Occipital lobe (tissue), 2 donors: ENCODE data around the gene EZH1. TPM values are rescaled to one million over a fixed set of nuclear protein-coding genes. Genes with fewer than 3 reads are reported as not detected.

Experiments
- DNase-seq: peaks from one replicate; lab custom pipeline; 2025; lab: John Stamatoyannopoulos, UW
- total RNA-seq: library from RNA; depleted of rRNA; stranded (reverse); fragments of >200 nt; gene quantifications from one replicate; pipeline ENCODE4 v1.2.3, GENCODE V29; 2014

EZH1 gene
- total RNA-seq, 1 donor from 2014 or later: 23.2 TPM

DNA sequence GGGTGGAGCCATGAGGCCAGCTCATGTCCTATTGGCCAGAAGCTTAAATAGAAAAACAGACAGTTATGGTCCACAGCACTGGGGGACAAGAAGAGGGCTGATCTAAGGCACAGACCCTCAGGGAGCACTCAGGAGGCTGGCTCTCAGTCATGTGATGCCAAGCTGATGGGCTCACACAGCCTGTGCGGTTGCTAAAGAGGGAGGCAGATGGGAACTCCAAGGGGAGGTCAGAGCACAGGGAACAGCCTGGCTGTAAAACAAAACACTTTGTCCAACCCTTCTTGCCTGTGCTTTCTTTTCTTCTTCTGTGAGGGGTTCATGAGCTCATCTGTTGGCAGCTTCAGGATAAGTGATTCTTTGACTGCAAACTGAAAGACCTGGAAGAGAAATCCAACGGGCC lies 35.3 kb downstream of the EZH1 start:
- DNase-seq: no peak

DNA sequence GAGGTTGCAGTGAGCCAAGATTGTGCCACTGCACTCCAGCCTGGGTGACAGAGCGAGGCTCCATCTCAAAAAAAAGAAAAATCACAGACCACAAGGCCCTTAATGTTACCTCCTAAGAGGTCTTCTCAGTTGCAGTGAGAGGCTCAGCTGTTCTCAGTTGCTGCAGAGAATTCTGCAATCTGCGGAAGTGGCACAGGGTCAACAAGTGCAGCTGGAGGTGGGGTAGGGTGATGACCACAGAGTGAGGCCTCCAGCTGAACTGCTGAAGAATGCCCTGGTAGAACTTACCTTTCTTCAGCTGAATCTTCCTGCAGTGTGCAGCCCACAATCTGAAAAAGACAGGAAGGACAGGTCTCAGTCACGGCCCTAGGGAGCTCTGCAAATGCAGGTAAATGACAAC lies 36.3 kb downstream of the EZH1 start:
- DNase-seq: no peak

DNA sequence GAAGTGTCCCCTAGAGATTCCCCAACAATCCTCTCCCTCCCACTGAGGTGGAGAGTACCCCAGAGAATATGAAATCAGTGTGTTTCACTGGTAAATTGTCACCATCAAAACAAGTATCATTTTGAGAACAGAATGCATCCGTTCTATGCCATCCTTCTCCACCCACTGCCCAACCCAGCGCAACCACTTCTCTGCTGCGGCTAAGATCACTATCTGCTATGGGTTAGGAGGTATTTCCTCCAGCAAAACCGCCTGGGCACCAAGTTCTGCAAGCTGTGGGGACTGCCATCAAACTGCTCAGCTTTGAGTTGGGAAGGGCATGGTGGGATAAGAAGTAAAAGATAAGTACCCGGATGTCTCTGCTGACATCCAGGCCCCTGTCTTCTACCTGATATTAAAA lies 38.1 kb downstream of the EZH1 start:
- no peak for DNase-seq

DNA sequence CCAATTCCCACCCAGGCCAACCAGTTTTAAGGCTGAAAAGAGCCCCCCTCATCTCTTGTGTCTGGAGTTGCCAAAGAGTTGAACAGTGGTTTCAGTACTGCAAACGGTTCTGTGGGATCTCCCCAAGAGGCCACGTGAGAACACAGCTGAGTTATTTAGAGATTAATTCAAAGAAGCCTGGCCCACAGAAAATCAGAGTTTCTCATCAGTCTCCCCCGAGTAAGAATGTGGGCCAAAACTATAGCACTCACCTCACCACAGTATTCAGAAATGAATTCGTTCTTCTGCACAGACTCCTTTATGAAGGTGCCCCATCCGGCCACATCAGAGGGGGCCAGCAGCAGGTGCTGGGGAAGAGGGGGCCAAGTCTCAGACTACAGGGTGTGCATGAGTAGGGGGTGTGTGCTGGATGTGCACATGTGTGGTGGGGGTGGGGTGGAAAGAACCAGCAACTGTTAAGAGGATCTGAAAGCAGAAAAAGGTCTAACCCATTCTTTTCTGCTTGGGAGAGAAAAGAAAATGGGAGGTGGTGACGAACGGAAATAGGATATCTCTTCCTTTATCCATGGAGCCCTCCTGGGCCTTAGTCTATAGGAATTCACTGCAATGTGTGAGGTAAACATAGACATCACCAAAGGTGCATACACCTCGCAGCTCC lies 39.9 kb downstream of the EZH1 start:
- DNase-seq: no peak

DNA sequence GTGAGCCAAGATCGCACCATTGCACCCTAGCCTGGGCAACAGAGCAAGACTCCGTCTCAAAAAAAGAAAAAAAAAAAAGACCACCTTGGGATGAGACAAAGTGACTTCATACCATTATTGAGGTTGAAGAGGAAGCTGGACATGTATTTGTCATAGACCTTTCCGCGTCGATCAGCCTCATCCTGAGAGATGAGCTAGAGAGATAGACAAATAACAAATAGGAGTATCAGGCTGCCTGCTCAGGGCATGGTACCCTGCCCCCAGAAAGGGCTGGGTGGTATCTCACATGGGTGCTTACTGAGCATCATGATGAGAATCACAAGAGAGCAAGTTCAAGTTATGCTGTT lies 40.4 kb downstream of the EZH1 start:
- no peak for DNase-seq

DNA sequence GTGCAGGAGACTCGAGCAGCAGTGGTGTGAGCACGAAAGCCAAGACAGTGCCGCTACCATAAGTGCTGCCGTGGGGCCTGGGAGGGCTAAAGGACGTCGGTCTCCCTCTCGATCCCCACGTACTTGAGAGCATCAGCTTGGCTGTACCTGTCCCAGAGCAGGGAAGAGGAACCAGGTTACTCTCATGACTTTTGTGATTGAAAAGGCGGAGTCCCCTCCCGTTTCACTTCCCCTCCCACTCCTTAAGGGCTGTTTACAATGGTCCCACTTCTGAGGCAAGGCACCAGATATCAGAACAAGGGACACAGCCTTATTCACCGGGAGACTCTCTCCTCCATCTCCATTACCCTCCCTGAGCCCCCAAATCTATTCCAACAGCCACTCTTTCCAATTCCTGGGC lies 42.4 kb downstream of the EZH1 start:
- no peak for DNase-seq

DNA sequence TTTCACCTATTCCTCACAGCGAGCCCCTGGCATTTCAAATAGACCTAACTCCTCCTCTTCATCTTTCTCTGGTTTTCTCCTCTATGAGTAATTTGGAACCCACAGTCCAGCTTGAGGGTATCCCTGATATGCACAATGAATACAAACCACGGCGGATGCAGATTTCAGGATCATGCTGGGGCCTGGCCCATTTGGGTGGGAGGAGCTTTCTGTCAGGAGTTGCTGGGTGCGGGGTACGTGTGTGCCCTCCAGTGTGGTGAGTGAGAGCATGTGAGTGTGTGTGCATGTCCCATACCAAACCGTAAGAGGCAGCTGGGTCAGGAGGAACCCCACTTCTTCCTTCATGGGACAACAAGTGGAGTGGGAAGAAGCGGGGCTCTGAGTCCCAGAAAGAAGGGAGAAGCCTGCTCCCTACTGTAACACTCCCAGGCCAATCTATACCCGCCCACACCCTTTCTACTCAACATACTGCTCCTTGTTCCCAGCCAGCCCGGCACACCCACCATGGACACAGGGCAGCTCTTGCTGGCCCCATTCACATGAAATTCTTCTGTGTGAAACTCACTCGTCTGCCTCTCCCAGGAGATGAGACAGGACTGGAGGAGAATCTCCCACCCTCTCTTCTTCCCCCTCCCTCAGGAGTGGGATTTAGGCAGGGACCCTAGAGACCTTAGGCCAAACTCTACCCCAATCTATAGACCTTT lies 44.1 kb downstream of the EZH1 start:
- no peak for DNase-seq

DNA sequence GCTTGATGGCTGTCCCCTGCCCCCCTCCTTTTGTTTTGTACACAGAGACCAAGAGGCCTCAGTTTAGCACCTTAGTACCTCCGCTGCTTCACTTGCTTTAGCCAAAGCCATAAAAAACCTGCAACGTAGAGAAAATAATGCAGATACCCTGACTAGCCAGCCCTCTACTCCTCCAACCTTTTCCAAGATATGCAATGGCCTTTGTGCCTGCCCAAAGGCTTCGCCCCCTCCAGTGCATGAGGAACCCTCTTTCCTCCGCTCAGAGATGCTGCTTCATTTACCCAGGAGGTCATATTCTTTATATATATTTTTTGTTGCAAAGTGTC lies 45.5 kb downstream of the EZH1 start:
- DNase-seq: no peak

DNA sequence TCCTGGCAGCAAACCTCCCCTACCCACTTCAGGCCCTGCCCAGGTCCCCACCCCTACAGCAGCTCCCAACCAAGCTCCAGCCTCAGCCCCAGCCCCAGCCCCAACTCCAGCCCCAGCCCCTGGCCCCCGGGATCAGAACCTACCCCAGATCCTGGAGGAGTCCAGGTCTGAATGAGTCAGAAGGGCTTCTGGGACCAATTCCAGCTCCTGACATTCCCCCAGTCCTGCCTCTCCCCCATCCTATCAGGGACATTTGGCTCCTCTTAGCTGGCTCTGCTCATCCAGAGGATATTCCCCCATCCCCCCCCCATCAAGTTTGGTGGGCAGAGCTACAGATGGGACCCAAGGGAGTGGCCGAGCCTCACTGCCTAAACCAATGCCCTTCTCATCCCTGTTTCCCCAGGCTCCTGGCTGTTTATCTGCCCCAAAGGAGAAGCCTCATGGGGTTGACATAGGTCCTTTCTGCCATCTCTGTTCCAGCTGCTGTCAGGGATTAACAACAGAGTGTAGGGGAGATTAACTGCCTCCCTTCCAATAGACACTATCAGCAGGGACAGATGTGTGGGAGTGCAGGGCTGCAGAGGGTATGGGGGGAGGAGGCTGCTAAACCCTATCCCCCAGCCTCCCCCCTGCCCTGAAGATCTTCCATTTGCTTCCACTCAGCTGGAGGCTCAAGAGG lies 46.0 kb downstream of the EZH1 start:
- no peak for DNase-seq

DNA sequence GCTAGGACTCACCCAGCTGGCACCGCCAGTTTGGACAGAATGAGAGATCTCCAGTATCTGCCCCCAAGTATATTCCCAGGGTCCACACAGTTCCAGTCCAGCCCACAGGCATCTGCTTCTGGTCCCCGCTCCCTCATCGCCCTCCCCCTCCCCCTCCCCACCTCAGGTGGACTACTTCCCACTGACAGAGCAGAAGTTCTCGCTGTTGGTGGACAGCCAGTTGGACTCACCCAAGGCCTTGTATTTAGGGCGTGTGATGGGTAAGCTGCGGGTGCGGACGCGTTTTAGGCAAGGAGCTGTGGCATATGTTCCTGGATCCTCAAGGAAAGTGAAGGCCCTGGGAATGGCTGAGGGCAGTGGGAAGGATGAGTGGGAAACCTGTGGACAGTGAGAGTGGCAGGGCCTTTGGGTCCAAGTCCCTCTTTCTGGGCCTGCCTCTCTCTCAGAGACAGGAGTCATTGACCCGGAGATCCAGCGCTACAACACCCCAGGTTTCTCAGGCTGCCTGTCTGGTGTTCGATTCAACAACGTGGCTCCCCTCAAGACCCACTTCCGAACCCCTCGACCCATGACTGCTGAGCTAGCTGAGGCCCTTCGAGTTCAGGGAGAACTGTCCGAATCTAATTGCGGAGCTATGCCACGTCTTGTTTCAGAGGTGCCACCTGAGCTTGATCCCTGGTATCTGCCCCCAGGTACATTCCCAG lies 47.6 kb downstream of the EZH1 start:
- no peak for DNase-seq

DNA sequence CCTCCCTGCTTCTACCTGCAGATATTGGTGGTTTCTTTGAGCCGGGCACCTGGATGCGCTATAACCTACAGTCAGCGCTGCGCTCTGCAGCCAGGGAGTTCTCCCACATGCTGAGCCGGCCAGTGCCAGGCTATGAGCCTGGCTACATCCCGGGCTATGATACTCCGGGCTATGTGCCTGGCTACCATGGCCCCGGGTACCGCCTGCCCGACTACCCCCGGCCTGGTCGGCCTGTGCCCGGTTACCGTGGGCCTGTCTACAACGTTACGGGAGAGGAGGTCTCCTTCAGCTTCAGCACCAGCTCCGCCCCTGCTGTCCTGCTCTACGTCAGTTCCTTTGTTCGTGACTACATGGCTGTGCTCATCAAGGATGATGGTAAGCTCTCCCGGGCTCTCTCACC lies 49.3 kb downstream of the EZH1 start:
- no peak for DNase-seq

DNA sequence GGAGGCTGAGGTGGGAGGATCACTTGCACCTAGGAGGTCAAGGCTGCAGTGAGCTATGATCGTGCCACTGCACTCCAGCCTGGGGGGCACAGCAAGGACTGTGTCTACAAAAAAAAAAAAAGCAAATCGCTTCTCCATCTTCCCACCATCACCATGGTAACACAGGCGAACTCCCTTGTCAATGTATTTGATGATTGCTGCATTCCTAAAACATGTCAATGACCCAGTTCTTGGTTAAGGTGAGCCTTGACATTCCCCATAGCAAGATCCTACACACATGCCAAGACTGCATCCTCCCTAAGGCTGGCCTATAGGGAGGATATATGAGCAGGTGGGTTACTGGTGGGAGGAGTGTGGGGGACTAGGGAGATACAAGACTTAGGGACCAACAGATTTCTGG lies 50.3 kb downstream of the EZH1 start:
- DNase-seq: no peak

DNA sequence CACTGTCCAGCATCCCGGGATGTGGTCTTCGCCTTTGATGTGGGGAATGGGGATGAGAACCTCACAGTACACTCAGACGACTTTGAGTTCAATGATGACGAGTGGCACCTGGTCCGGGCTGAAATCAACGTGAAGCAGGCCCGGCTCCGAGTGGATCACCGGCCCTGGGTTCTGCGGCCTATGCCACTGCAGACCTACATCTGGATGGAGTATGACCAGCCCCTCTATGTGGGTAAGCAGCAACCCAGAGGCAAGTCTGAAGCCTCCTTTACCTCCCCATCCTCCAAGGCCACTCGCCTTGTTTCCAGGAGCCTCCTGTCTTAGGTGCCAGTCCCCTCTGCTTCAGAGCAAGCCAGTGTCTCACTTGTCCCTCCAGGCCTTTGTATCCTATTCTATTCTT lies 52.4 kb downstream of the EZH1 start:
- no peak for DNase-seq

DNA sequence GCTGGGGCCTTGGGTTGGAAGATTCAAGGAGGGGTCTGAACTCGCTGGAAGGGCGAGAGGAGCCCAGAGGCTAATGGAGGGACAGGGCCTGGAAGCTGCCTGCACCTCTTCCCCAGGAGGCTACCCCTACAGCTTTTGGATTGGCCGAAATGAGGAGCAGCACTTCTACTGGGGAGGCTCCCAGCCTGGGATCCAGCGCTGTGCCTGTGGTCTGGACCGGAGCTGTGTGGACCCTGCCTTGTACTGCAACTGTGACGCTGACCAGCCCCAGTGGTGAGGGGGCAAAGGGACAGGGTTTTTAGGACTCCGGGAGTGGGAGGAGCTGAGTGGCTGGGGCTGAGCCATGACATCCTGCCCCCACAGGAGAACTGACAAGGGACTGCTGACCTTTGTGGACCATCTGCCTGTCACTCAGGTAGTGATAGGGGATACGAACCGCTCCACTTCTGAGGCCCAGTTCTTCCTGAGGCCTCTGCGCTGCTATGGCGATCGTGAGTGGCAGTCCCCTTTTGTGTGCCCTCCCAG lies 53.8 kb downstream of the EZH1 start:
- DNase-seq: no peak

DNA sequence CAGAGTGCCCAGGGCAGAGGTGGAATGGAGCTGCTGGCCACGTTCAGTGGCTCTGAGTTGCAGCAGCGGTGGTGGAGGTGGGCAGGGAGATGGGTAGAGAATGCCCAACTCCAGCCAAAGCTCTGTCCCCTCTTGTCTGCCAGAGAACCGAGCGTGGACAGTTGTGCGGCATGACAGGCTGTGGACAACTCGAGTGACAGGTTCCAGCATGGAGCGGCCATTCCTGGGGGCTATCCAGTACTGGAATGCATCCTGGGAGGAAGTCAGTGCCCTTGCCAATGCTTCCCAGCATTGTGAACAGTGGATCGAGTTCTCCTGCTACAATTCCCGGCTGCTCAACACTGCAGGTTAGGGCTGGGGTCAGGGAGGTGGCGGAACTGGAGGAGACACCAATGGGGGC lies 54.2 kb downstream of the EZH1 start:
- no peak for DNase-seq

DNA sequence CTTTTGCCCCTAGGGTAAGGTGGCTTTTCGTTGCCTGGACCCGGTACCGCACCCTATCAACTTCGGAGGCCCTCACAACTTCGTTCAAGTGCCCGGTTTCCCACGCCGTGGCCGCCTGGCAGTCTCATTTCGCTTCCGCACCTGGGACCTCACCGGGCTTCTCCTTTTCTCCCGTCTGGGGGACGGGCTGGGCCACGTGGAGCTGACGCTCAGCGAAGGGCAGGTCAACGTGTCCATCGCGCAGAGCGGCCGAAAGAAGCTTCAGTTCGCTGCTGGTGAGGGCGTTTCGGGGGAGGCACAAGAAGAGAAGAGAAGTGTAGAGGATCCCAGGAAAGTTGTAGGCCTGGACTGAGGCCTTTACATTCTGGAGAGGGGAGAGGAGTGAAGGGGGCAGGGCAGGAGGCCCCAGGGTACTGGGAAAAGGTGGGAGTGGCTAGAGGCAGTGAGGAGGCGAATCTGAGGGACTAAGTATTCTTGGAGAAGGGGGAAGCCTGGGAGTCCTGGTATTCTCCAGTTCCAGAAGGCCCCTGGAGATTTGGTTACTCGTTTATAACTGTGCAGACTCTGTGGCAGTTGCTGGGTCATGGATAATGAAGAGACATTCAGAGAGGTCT lies 57.0 kb downstream of the EZH1 start:
- DNase-seq: no peak

DNA sequence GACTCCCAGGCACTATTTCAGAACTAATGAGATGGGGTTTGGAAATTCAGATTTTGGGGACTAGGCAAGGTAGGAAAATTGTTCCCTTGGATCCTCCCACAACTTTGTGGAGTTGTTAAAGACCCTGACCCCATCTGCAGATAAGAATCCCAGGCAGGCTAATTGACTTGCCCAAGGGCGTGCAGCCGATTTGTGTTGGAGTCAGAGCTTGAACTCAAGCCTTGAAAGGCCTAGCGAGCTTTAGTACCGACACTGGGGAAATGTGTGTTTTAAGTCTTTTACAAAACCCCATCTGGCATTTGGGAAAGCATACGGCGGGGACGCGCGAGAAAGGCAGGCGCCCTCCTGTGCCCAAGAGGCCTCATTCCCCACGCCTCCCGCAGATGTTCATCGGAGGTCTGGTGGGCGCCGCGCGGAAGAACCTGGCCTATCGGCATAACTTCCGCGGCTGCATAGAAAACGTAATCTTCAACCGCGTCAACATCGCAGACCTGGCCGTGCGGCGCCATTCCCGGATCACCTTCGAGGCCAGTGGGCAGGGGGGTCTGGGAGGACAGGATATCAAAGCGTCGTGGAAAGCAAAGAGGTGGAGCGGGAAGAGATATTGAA lies 58.2 kb downstream of the EZH1 start:
- DNase-seq: no peak

DNA sequence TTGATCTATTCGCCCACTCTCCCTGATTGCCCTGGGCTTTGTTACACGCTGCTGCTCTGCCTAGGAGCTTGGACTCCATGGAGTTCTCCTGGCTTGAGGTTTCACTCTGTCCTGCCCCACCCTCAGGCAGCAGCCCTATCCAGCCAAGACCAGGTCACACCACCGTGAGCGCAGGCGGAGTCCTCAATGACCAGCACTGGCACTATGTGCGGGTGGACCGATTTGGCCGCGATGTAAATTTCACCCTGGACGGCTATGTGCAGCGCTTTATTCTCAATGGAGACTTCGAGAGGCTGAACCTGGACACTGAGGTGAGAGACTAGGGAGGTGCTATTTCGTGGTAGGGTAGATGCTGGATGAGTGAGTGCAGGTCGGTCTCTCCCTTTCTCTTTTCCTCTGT lies 59.0 kb downstream of the EZH1 start:
- DNase-seq: no peak

DNA sequence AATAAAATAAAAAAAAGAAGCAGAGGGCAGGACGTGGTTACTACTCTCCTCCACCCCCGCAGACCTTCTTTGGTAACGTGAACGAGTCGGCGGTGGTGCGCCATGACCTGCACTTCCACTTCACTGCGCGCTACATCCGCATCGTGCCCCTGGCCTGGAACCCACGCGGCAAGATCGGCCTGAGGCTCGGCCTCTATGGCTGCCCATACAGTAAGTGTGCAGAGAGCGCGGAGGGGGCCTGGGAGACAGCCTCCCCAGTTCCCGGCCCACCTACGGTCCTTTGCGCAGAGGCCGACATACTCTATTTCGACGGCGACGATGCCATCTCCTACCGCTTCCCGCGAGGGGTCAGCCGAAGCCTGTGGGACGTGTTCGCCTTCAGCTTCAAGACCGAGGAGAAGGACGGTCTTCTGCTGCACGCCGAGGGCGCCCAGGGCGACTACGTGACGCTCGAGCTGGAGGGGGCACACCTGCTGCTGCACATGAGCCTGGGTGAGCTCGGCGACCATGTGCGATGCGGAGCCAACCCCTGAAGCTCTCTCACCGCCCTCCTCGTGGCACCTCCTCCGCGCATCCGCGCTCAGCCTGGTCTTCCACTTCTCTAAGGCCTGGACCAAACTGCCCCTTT lies 59.8 kb downstream of the EZH1 start:
- DNase-seq: no peak

DNA sequence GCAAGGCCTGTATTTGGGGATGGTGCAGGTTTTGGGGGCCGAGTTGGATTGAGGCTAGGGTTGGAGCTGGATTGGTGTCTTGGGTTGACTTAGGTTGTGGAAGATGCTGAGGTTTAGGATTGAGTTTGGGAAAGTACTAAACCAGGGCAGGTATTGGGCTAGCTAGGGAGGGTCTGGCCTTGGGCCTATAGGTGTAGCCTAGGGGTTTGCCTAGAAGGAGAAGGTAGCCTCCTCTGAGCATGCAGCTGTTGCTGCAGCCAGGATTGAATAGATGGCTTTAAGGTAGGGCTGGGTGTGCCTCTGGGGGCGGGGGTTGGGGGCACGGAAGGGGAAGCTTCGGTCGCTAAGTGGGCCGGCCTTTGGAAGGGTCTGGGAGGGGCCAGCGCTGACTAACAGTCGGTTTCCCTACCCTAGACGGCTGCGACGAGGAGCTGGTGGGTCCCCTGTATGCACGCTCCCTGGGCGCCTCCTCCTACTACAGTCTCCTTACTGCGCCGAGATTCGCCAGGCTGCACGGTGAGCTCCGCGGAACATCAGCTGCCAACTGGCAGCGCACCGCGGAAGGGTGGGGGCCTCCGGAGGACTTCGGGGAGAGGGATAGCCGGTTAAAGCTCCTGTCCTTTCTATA lies 61.3 kb downstream of the EZH1 start:
- peak; percentile 50 for DNase-seq
